IPS-18a (cell line): ENCODE results near the gene SYNPO2.

Experiments
- H3K27ac ChIP-seq: one replicate; pipeline ENCODE4 v1.5.1; 2013; ENCODE audit warnings: low read length
- H3K27me3 ChIP-seq: one replicate; pipeline ENCODE4 v1.6.1; 2013; ENCODE audit warnings: mild to moderate bottlenecking, low read length; ENCODE audit not compliant: control insufficient read depth, insufficient read depth
- H3K36me3 ChIP-seq: one replicate; pipeline ENCODE4 v1.6.1; 2013; ENCODE audit warnings: low read depth, low read length; ENCODE audit not compliant: control insufficient read depth
- H3K4me1 ChIP-seq: one replicate; pipeline ENCODE4 v1.6.1; 2013; ENCODE audit warnings: low read depth, low read length; ENCODE audit not compliant: control insufficient read depth
- H3K4me3 ChIP-seq: one replicate; pipeline ENCODE4 v1.5.1; 2013; ENCODE audit warnings: low read length
- H3K9ac ChIP-seq: one replicate; pipeline ENCODE4 v1.6.1; 2013; ENCODE audit warnings: mild to moderate bottlenecking, low read length, moderate library complexity
- H3K9me3 ChIP-seq: one replicate; pipeline ENCODE4 v1.6.1; 2013; ENCODE audit warnings: low read depth, low read length; ENCODE audit not compliant: control insufficient read depth

SYNPO2 gene

DNA sequence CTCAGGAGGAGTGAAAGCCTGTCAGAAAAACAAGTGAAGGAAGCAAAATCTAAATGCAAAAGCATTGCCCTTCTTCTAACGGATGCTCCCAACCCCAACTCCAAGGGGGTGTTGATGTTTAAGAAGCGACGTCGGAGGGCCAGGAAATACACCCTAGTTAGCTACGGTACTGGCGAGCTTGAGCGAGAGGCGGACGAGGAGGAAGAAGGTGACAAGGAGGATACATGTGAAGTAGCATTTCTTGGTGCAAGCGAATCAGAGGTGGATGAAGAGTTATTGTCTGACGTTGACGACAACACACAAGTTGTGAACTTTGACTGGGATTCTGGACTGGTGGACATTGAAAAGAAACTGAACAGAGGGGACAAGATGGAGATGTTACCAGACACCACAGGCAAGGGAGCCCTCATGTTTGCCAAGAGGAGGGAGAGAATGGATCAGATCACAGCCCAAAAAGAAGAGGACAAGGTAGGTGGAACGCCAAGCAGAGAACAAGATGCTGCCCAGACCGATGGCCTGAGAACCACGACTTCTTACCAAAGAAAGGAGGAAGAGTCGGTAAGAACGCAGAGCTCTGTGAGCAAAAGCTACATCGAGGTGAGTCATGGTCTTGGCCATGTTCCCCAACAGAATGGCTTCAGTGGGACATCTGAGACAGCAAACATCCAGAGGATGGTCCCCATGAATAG is 141.3 kb downstream of the SYNPO2 start:
- no peaks in the 10 kb centered on the region for H3K36me3 ChIP-seq
- no peak overlapping the region for H3K27ac ChIP-seq
- H3K27me3 ChIP-seq, result no peaks in the 10 kb centered on the region
- no peaks in the 10 kb centered on the region for H3K9me3 ChIP-seq
- no peak overlapping the region for H3K9ac ChIP-seq
- no peak overlapping the region for H3K4me3 ChIP-seq
- peaks cover 3% of the 10 kb centered on the region for H3K4me1 ChIP-seq

DNA sequence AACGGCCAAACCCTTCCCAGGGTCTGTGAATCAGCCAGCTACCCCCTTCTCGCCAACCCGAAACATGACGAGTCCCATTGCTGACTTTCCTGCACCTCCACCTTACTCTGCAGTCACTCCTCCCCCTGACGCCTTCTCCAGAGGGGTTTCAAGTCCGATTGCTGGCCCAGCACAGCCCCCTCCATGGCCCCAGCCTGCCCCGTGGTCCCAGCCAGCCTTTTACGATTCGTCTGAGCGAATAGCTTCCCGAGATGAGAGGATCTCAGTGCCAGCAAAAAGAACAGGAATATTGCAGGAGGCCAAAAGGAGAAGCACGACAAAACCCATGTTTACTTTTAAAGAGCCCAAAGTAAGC is 141.9 kb downstream of the SYNPO2 start:
- H3K27me3 ChIP-seq, result no peaks in the 10 kb centered on the region

DNA sequence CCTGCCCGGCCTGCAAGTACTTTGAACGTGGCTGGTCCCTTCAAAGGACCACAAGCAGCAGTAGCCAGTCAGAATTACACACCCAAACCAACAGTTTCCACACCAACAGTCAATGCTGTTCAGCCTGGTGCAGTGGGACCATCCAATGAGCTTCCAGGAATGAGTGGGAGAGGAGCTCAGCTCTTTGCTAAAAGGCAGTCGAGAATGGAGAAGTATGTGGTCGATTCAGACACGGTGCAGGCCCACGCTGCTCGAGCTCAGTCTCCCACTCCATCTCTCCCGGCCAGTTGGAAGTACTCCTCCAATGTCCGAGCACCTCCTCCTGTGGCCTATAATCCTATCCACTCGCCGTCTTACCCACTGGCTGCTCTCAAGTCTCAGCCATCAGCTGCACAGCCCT is 142.6 kb downstream of the SYNPO2 start:
- Histone ChIP-seq H3K27me3 (no peaks in the 10 kb centered on the region), H3K9ac (no peak overlapping the region), H3K4me3 (no peak overlapping the region), H3K27ac (no peak overlapping the region), H3K36me3 (no peaks in the 10 kb centered on the region), H3K4me1 (no peaks in the 10 kb centered on the region), H3K9me3 (no peaks in the 10 kb centered on the region)

More for the DNA sequence above, 141.9 kb downstream of the SYNPO2 start:
- Histone ChIP-seq H3K27ac (no peak overlapping the region), H3K36me3 (no peaks in the 10 kb centered on the region), H3K4me1 (no peaks in the 10 kb centered on the region), H3K9ac (no peak overlapping the region), H3K9me3 (no peaks in the 10 kb centered on the region), H3K4me3 (no peak overlapping the region)

DNA sequence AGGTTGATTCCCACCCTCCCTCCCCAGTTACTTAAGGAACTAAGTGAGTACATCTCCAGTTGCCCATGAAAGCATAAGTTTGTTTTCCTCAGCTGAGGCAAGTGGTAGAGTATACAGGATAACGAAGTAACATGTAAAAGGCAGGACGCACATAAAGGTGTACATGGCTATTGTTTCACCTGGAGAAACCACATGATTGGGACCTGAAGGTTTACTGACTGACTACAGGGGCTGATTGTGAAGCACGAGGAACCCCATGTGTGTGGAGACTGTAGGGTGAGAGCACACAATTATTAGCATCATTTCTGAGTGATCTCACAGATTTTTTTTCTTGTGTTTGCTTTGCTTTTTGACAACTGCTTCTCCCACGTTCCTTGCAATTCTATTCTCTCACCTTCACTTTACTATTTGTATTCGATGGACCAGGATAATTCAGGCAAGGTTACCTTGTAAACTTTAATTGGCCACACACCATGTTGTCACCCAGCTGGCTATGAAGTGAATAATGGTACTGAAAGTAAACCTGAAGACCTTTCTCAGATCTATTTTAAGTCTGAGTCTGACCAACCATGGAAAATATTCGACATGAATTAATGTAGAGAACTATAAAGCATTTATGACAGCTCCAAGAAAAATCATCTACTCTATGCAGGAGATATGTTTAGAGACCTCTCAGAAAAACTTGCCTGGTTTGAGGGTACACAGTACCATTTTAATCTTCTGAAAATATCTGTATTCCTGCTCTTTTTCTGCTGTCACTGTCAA is 144.4 kb downstream of the SYNPO2 start:
- Histone ChIP-seq H3K4me3 (no peak overlapping the region), H3K27me3 (no peaks in the 10 kb centered on the region), H3K4me1 (no peaks in the 10 kb centered on the region), H3K9me3 (no peaks in the 10 kb centered on the region), H3K9ac (no peak overlapping the region), H3K36me3 (no peaks in the 10 kb centered on the region), H3K27ac (no peak overlapping the region)

DNA sequence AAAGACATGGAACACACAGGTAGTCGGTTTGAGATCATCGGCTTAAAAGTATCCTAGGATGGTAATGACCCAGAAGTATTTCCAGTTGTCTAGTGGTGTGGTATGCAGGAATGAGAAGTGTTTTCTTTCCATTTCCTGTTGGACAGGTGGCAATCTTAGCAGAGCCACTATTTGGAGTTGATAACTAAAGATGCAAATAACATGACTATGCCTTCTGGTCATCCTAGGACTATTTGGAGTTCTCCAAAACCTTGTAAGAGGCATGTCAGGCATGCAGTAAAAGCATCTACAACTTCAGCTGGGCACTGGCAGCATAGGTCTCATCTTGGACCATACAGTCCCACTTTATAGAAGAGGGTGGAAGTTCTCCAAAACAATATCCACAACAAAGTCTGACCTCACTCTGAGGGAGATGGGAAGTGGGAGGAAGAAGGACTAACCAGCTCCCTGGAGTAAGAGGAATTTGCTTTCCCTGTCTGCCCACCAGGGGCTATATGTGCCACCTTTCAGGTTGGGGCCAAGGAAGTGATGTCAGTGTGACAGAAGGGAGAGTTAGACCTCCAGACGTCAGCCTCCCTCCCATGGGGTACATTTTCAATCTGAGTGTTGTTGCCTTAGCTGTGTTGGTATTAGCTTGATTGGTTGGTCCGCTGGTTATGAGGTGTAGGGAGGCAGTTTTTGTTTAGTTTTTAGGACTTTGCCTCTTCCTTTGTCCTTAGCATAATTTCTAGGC is 145.8 kb downstream of the SYNPO2 start:
- Histone ChIP-seq H3K9me3 (no peaks in the 10 kb centered on the region), H3K27me3 (no peaks in the 10 kb centered on the region), H3K4me3 (no peak overlapping the region), H3K4me1 (peaks cover 3% of the 10 kb centered on the region), H3K36me3 (no peaks in the 10 kb centered on the region), H3K27ac (no peak overlapping the region), H3K9ac (no peak overlapping the region)

DNA sequence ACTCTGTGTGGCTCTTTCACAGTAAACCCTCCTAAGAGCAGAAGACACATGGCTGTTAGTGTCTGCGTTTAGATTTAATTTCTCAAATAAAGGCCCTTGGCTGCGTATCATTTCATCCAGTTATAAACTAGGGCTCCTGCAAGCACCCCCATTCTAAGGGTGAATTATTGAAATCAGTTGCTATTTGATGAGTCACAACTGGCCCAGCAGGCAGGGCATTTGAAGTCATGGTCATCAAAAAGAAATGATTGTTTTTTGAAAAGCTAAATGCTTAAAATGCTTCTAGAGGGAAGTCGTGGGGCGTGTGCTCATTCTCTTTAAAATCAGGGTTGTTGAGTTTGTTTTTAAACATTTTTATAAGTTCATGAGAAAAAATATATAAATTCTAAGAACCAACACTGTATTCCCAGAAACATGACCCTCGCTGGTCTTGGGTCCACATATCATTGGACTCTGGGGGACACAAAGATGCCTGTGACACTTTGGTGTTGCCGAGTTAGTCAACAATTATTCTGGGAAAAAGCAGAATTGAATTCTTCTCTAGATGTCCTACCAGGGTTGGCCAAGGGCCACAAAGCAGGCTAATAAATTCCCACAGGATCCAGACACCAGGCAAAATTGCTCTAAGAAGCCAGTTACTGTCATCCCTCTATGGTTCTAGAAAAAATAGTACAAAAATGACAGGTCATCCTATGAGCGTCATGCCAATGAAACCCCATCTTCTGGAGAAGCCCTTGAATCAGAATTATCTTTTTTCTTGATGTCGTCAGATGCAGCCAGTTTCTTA is 147.5 kb downstream of the SYNPO2 start:
- Histone ChIP-seq H3K36me3 (no peaks in the 10 kb centered on the region), H3K9me3 (no peaks in the 10 kb centered on the region), H3K4me1 (peaks cover 19% of the 10 kb centered on the region), H3K4me3 (no peak overlapping the region), H3K9ac (no peak overlapping the region), H3K27ac (no peak overlapping the region), H3K27me3 (no peaks in the 10 kb centered on the region)

DNA sequence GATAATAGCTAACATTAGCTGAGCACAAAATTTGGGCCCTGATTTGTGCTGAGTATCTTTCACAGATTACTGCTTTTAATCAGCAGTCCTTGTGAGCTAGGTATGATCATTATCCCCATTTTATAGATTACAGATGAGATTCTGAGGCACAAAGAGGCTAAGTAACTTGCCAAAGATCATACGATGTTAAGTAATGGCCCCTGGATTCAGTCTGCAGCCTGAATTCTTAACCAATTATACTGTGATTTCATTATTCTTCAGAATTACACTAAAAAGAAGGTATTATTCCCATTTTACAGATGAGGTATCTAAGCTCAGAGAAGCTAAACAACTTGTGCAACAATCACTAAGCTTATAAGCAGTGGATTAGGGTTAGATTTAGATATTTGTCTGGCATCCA is 149.1 kb downstream of the SYNPO2 start:
- H3K4me1 ChIP-seq, result peaks cover 32% of the 10 kb centered on the region
- no peak overlapping the region for H3K9ac ChIP-seq
- no peak overlapping the region for H3K4me3 ChIP-seq
- H3K9me3 ChIP-seq, result no peaks in the 10 kb centered on the region
- H3K27me3 ChIP-seq, result peaks cover 4% of the 10 kb centered on the region
- no peak overlapping the region for H3K27ac ChIP-seq
- no peaks in the 10 kb centered on the region for H3K36me3 ChIP-seq

GRCh38 chr4:119038116-119038841 is 149.6 kb downstream of the SYNPO2 start:
- Histone ChIP-seq H3K9me3 (no peaks in the 10 kb centered on the region), H3K4me1 (peaks cover 32% of the 10 kb centered on the region), H3K36me3 (no peaks in the 10 kb centered on the region), H3K27me3 (peaks cover 7% of the 10 kb centered on the region), H3K4me3 (no peak overlapping the region), H3K27ac (no peak overlapping the region), H3K9ac (no peak overlapping the region)

DNA sequence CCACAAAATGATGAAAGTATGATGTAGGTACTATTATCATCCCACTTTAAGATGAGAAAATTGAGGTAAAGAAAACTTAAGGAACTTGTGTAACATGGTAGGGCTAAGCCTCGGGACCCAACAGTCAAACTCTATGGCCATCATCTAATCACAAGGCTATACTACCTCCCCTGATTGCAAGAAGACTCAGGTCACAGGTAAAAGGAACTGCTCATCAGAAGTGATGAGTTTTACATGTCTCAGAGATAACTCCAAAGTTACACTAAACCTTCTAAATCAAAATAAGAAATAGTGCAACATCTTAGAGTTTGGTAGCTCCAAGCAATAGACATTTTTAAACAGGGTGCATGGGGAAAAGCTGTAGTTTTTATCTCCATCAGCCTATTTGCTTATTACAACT is 150.5 kb downstream of the SYNPO2 start:
- Histone ChIP-seq H3K27ac (no peak overlapping the region), H3K27me3 (peaks cover 7% of the 10 kb centered on the region), H3K4me1 (peaks cover 32% of the 10 kb centered on the region), H3K9me3 (no peaks in the 10 kb centered on the region), H3K36me3 (no peaks in the 10 kb centered on the region), H3K9ac (no peak overlapping the region), H3K4me3 (no peak overlapping the region)

DNA sequence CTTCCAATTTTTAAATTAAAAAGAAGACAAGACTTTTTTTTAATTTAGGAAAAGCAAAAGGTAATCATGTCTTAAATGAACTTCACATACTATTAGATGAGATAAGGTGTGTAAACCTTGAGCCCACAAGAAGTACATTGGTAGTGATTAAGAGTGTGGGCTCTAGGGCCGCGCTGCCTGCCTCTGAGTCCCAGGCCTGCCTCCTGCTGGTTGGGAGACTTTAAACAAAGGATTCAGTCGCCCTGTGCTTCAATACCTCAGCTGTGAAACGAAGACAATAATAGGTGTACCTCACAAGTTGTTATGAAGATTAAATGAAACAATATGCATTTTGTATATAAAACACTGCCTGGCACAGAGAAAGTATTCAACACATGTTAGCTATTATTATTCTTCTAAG is 151.1 kb downstream of the SYNPO2 start:
- no peak overlapping the region for H3K9ac ChIP-seq
- H3K27ac ChIP-seq, result no peak overlapping the region
- H3K9me3 ChIP-seq, result no peaks in the 10 kb centered on the region
- peaks cover 32% of the 10 kb centered on the region for H3K4me1 ChIP-seq
- no peaks in the 10 kb centered on the region for H3K36me3 ChIP-seq
- H3K4me3 ChIP-seq, result no peak overlapping the region
- peaks cover 7% of the 10 kb centered on the region for H3K27me3 ChIP-seq

GRCh38 chr4:119040261-119040660 is 151.6 kb downstream of the SYNPO2 start:
- Histone ChIP-seq H3K9ac (no peak overlapping the region), H3K4me1 (peaks cover 32% of the 10 kb centered on the region), H3K4me3 (no peak overlapping the region), H3K36me3 (no peaks in the 10 kb centered on the region), H3K27me3 (peaks cover 7% of the 10 kb centered on the region), H3K9me3 (no peaks in the 10 kb centered on the region), H3K27ac (no peak overlapping the region)
